Activated CD8-positive, alpha-beta T cell treated with anti-CD3 and anti-CD28 coated beads for 36 hours (primary cell): ENCODE results near the gene GPATCH1. TPM values are rescaled to one million over a fixed set of nuclear protein-coding genes. Genes with fewer than 3 reads are reported as not detected.

Experiments used
- ATAC-seq: fragments of 200-7000 bp; cut with Tn5 transposase; one replicate; pipeline ENCODE4 v1.10.0; 2021; ENCODE audit warnings: mild to moderate bottlenecking, moderate library complexity
- CTCF ChIA-PET: fragments of 350-600 bp; sonication (Branson Sonifier 250); formaldehyde crosslinking; loops from one replicate; lab custom pipeline; 2021; ENCODE audit warnings: antibody characterized with exemption; lab: Charles Lee
- POLR2A ChIA-PET: fragments of 350-600 bp; sonication (Branson Sonifier 250); formaldehyde crosslinking; loops from one replicate; lab custom pipeline; 2021; ENCODE audit warnings: antibody characterized with exemption; lab: Charles Lee
- DNase-seq: peaks from one replicate; pipeline ENCODE4 v3.0.0-alpha.2; 2020
- H3K27ac Mint-ChIP-seq: one replicate; pipeline ENCODE4 v1.8.0; 2021; ENCODE audit warnings: mild to moderate bottlenecking, mixed read lengths
- H3K27me3 Mint-ChIP-seq: one replicate; pipeline ENCODE4 v1.8.0; 2021; ENCODE audit warnings: mixed read lengths
- H3K36me3 Mint-ChIP-seq: one replicate; pipeline ENCODE4 v1.8.0; 2021; ENCODE audit warnings: low read depth, mixed read lengths
- H3K4me1 Mint-ChIP-seq: one replicate; pipeline ENCODE4 v1.8.0; 2021; ENCODE audit warnings: low read depth, mixed read lengths
- H3K4me3 Mint-ChIP-seq: one replicate; pipeline ENCODE4 v1.8.0; 2021; ENCODE audit warnings: mild to moderate bottlenecking, moderate library complexity, mixed read lengths
- H3K9me3 Mint-ChIP-seq: one replicate; pipeline ENCODE4 v1.8.0; 2021; ENCODE audit warnings: mixed read lengths
- CTCF ChIP-seq: fragments of 200-600 bp; IDR thresholded peaks from one replicate; pipeline ENCODE4 v1.8.0; 2022; ENCODE audit warnings: antibody characterized with exemption, mild to moderate bottlenecking
- intact Hi-C: fragments of 100-400 bp; cut with micrococcal nuclease; formaldehyde crosslinking; loops from one replicate; pipeline ENCODE4 v1.10.0; 2022
- total RNA-seq, 2 experiments: library from RNA; stranded (reverse); gene quantifications; one replicate each; pipeline ENCODE4 v1.2.3, GENCODE V29; 2021

Gene GPATCH1
- total RNA-seq, 2 experiments from 2014 or later = 8.7 to 9.6 TPM

- ATAC-seq = no peak
- Mint-ChIP-seq H3K9me3 (no peaks in the 10 kb centered on the region), H3K4me1 (peaks cover 31% of the 10 kb centered on the region), H3K27ac (no peak overlapping the region), H3K4me3 (peak overlapping the region; percentile 86), H3K27me3 (peaks cover 2% of the 10 kb centered on the region), H3K36me3 (peaks cover 6% of the 10 kb centered on the region)
- ChIA-PET CTCF (interaction anchor here (1.2 to 4.7 kb wide), 5 partner anchors 9 to 55 kb away, joined by 3 to 28 read pairs (median 24); no protein-coding TSS in a partner anchor), POLR2A (interaction anchor here (1.0 to 5.5 kb wide), 3 partner anchors 11 to 31 kb away, joined by 3 to 52 read pairs (median 6); no protein-coding TSS in a partner anchor)
- no peak for TF ChIP-seq CTCF
- DNase-seq = no peak
- intact Hi-C loops = no loop called here
Measured at GRCh38 chr19:33175156-33175782, 94.3 kb downstream of the GPATCH1 start.

DNA sequence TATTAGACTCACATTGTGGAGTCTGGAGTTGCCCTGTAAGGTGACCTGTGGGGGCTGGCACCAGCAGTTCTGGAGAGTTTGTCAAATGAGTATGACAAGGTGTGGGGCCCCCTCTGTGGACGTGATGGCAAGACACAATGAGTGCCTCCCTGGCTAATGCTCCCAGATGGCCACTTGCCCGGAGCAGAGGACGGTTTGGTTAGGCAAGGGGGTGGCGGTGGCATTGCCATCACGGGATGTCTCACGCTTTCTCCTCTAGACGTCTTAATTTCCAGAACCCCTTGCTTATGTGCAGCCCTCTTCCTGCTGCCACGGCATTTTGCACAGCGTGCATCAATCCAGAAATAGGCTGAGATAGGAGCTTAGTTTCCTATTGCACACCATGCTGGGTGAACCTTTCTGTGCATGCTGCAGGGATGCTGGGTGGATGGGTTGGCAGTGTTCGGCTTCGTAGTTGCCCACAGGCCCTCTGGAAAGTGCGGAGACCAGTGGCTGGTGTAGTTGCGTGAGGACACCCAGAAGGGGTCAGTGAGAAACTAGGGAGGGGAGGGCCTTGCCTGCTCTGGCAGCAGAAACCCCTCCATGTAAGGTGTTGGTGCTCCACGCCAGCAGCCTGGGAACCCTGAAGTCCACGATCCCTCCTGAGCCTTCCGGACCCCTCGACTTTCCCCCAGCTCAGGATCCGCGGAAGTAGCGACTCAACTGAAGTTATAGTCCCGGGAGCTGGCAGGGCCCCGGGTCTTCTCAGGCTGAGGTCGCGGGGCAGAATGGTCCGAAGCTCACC lies 95.1 kb downstream of the GPATCH1 start:
- Mint-ChIP-seq H3K9me3 (no peaks in the 10 kb centered on the region), H3K36me3 (peaks cover 6% of the 10 kb centered on the region), H3K27ac (peak overlapping the region; percentile 84), H3K4me3 (peak overlapping the region; percentile 86), H3K4me1 (peaks cover 31% of the 10 kb centered on the region), H3K27me3 (peaks cover 2% of the 10 kb centered on the region)
- ATAC-seq (no peak), DNase-seq (peak; percentile 21)
- intact Hi-C loops = no loop called here
- no peak for TF ChIP-seq CTCF
- ChIA-PET POLR2A (interaction anchor here (0.7 to 5.5 kb wide), 11 partner anchors 11 to 620 kb away, joined by 3 to 52 read pairs (median 3); partner anchors contain the start of genes GPATCH1 and KCTD15), CTCF (interaction anchor here (0.6 to 4.7 kb wide), 19 partner anchors 8 to 240 kb away, joined by 3 to 28 read pairs (median 5); partner anchors contain the start of genes CEBPA and CEBPG)

DNA sequence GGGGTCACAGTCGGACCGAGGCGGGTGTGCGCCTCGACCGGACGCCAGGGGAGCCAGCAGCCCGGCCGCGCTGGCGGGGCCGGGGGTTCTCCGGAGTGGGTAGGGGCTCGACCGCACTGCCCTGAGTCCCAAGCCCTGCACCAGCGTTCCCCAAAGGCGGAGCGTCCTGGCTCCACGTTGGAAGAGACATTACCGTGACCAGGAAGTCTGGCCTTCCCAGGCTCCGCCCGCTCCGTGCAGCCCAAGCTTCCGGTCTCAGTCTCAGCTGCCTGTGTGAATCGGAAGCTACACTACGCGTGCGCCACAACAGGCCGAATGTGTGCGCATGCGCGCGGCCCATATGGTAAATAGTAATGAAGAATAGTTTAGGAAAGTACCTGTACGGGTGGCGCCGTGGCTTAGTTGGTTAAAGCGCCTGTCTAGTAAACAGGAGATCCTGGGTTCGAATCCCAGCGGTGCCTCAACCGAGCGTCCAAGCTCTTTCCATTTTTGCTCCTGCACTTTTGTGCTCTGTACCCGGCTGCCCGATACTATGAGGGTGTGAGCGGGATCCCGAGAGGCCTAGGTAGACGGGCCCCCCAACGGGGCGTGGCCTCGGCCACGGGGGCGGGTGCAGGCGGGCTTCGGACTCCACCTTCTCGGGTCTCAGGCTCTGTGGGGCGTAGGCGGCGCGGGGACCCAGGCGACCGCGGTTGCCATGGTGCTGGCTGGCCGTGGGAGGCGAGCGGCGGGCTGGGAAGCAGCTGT lies 95.9 kb downstream of the GPATCH1 start:
- CTCF ChIA-PET = interaction anchor here (0.6 to 4.7 kb wide), 18 partner anchors 7 to 239 kb away, joined by 3 to 28 read pairs (median 5); partner anchors contain the start of genes CEBPA and CEBPG
- H3K36me3 Mint-ChIP-seq = peaks cover 6% of the 10 kb centered on the region
- peak; percentile 93 for ATAC-seq

GRCh38 chr19:33177417-33177979 lies 96.5 kb downstream of the GPATCH1 start:
- no peak for ATAC-seq
- peaks cover 4% of the 10 kb centered on the region for H3K36me3 Mint-ChIP-seq
- intact Hi-C loops = no loop called here
- peak overlapping the region; percentile 86 for H3K4me3 Mint-ChIP-seq
- peaks cover 29% of the 10 kb centered on the region for H3K4me1 Mint-ChIP-seq
- DNase-seq = peak; percentile 72
- peaks cover 2% of the 10 kb centered on the region for H3K27me3 Mint-ChIP-seq
- no peaks in the 10 kb centered on the region for H3K9me3 Mint-ChIP-seq
- CTCF ChIA-PET = interaction anchor here (0.9 to 4.0 kb wide), 14 partner anchors 10 to 201 kb away, joined by 3 to 27 read pairs (median 6); partner anchors contain the start of genes CEBPA and CEBPG
- POLR2A ChIA-PET = interaction anchor here (0.8 to 5.5 kb wide), 4 partner anchors 14 to 96 kb away, joined by 3 to 52 read pairs (median 4); partner anchors contain the start of gene GPATCH1
- TF ChIP-seq CTCF = peak; percentile 29
- H3K27ac Mint-ChIP-seq = peak overlapping the region; percentile 84

More for the DNA sequence above, 95.9 kb downstream of the GPATCH1 start:
- intact Hi-C loops = no loop called here
- POLR2A ChIA-PET = interaction anchor here (0.7 to 5.5 kb wide), 13 partner anchors 10 to 619 kb away, joined by 3 to 52 read pairs (median 3); partner anchors contain the start of genes GPATCH1 and KCTD15
- TF ChIP-seq CTCF = no peak
- H3K27me3 Mint-ChIP-seq = peaks cover 2% of the 10 kb centered on the region
- DNase-seq = peak; percentile 98
- no peaks in the 10 kb centered on the region for H3K9me3 Mint-ChIP-seq
- peak overlapping the region; percentile 84 for H3K27ac Mint-ChIP-seq
- peaks cover 31% of the 10 kb centered on the region for H3K4me1 Mint-ChIP-seq
- H3K4me3 Mint-ChIP-seq = peak overlapping the region; percentile 86

Other genes with a start within 250 kb of the GPATCH1 start
- gene SLC7A9, start 211.4 kb upstream of the GPATCH1 start, total RNA-seq = not detected
- 10 to 100 TPM; 10.3 to 12.1 TPM for gene CEP89, start 109.2 kb upstream of the GPATCH1 start, total RNA-seq
- 1 to 10 TPM; 6.7 to 8.2 TPM for gene FAAP24, start 108.9 kb upstream of the GPATCH1 start, total RNA-seq
- gene RHPN2, start 16.3 kb upstream of the GPATCH1 start, total RNA-seq = 1 to 10 TPM; 4.9 to 5.3 TPM
- gene WDR88, start 50.9 kb downstream of the GPATCH1 start, total RNA-seq = not detected
- under 1 TPM; 0.27 to 0.31 TPM for gene LRP3, start 113.1 kb downstream of the GPATCH1 start, total RNA-seq
- gene SLC7A10, start 144.7 kb downstream of the GPATCH1 start, total RNA-seq = not detected
- gene CEBPA, start 221.4 kb downstream of the GPATCH1 start, total RNA-seq = under 1 TPM; 0.34 to 0.45 TPM